Breast epithelium (tissue), 3 donors: ENCODE data around the gene SH3TC1.

ENCODE experiments used
- POLR2A ChIP-seq: fragments of 450-650 bp; IDR thresholded peaks from one replicate; pipeline ENCODE4 v1.6.1; 2016; ENCODE audit warnings: antibody characterized with exemption, mild to moderate bottlenecking, moderate library complexity
- TF ChIP-seq, protein P1 (sequence below), 3 donors: fragments of 450-650 bp; IDR thresholded peaks; one replicate each; pipeline ENCODE4 v1.5.1; 2016 to 2017; ENCODE audit warnings: antibody characterized with exemption in 3 of 3, mild to moderate bottlenecking in 3 of 3, moderate library complexity in 3 of 3

DNA sequence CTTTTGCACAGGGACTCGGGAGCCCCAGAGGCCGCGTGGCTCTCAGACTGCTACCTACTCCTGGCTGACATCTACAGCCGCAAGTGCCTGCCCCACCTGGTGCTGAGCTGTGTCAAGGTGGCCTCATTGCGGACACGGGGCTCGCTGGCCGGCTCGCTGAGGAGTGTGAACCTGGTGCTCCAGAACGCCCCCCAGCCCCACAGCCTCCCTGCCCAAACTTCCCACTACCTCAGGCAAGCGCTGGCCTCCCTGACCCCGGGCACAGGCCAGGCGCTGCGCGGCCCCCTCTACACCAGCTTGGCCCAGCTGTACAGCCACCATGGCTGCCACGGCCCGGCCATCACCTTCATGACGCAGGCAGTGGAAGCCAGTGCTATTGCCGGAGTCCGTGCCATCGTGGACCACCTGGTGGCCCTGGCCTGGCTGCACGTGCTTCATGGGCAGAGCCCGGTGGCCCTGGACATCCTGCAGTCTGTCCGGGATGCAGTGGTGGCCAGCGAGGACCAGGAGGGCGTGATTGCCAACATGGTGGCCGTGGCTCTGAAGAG is 28.8 kb downstream of the SH3TC1 start:
- TF ChIP-seq, protein P1, sequence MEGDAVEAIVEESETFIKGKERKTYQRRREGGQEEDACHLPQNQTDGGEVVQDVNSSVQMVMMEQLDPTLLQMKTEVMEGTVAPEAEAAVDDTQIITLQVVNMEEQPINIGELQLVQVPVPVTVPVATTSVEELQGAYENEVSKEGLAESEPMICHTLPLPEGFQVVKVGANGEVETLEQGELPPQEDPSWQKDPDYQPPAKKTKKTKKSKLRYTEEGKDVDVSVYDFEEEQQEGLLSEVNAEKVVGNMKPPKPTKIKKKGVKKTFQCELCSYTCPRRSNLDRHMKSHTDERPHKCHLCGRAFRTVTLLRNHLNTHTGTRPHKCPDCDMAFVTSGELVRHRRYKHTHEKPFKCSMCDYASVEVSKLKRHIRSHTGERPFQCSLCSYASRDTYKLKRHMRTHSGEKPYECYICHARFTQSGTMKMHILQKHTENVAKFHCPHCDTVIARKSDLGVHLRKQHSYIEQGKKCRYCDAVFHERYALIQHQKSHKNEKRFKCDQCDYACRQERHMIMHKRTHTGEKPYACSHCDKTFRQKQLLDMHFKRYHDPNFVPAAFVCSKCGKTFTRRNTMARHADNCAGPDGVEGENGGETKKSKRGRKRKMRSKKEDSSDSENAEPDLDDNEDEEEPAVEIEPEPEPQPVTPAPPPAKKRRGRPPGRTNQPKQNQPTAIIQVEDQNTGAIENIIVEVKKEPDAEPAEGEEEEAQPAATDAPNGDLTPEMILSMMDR (IDR thresholded peaks at IDR 0.05), result no peak
- no peak for TF ChIP-seq POLR2A
